AG04450 (cell line): ENCODE measurements around the gene MAPK10. TPM values are rescaled to one million over a fixed set of nuclear protein-coding genes. Genes with fewer than 3 reads are reported as not detected.

Source experiments
- CTCF ChIA-PET: fragments of 300-600, 350-600 bp; formaldehyde crosslinking; extraction: SDS; loops from one replicate; lab custom pipeline; 2022; ENCODE audit warnings: antibody characterized with exemption, inconsistent platforms; lab: Charles Lee
- POLR2A ChIA-PET: fragments of 350-600 bp; formaldehyde crosslinking; extraction: SDS; loops from one replicate; lab custom pipeline; 2021; ENCODE audit warnings: antibody characterized with exemption, inconsistent platforms; lab: Yijun Ruan, JAX
- DNase-seq: peaks from one replicate; pipeline ENCODE4 v3.0.0-alpha.2; 2011; ENCODE audit warnings: low read depth, low spot score
- H3K27ac ChIP-seq: one replicate; pipeline ENCODE4 v1.5.1; 2012; ENCODE audit warnings: low read depth, low read length, control low read depth
- H3K27me3 ChIP-seq: one replicate; pipeline ENCODE4 v1.6.0; 2012; ENCODE audit warnings: low read length; ENCODE audit not compliant: control insufficient read depth, insufficient read depth
- H3K4me3 ChIP-seq: 2 replicates; pipeline ENCODE4 v1.5.1; 2011; ENCODE audit warnings: mild to moderate bottlenecking, low read depth, low read length, control low read depth
- H3K9me3 ChIP-seq: 2 replicates; pipeline ENCODE4 v1.5.1; 2012; ENCODE audit warnings: low read length; ENCODE audit not compliant: control insufficient read depth, insufficient read depth
- polyA plus RNA-seq: library from polyadenylated mRNA; depleted of rRNA; stranded (reverse); fragments of >200 nt; gene quantifications from 2 replicates; pipeline ENCODE4 v1.2.3, GENCODE V29; 2011
- TF ChIP-seq, protein P1 (sequence below): IDR thresholded peaks from 2 replicates; pipeline ENCODE4 v1.5.1; 2011; ENCODE audit warnings: low read depth, low read length, control low read depth, inconsistent platforms

Gene MAPK10
- polyA plus RNA-seq, 1 experiment, result 16.3 TPM

- no peaks in the 10 kb centered on the region for H3K27me3 ChIP-seq
- CTCF ChIA-PET, result no interaction called here
- no peak overlapping the region for H3K27ac ChIP-seq
- DNase-seq, result no peak
- no peaks in the 10 kb centered on the region for H3K9me3 ChIP-seq
- POLR2A ChIA-PET, result no interaction called here
- no peak overlapping the region for H3K4me3 ChIP-seq
- TF ChIP-seq, protein P1, sequence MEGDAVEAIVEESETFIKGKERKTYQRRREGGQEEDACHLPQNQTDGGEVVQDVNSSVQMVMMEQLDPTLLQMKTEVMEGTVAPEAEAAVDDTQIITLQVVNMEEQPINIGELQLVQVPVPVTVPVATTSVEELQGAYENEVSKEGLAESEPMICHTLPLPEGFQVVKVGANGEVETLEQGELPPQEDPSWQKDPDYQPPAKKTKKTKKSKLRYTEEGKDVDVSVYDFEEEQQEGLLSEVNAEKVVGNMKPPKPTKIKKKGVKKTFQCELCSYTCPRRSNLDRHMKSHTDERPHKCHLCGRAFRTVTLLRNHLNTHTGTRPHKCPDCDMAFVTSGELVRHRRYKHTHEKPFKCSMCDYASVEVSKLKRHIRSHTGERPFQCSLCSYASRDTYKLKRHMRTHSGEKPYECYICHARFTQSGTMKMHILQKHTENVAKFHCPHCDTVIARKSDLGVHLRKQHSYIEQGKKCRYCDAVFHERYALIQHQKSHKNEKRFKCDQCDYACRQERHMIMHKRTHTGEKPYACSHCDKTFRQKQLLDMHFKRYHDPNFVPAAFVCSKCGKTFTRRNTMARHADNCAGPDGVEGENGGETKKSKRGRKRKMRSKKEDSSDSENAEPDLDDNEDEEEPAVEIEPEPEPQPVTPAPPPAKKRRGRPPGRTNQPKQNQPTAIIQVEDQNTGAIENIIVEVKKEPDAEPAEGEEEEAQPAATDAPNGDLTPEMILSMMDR, result no peak
Observed at GRCh38 chr4:86250006-86250405, 109.8 kb downstream of the MAPK10 start.

DNA sequence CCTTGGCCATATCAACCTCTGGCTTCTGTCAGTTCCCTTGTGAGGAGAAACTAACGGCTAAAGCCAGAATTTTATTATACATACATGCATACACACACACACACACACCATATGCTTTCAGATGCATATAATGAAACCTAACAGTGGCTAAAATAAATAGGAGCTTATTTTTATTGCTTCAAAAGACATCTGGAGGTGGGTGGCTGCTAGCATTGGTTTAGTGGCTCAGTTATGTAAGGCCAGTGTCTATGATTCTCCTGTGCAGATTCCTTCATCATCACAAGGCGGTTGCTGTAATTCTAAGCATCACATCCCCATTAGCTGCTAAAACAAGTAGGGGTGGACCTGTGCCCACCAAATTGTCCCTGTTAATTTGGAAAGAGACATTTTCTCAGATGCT is 110.8 kb downstream of the MAPK10 start:
- no peaks in the 10 kb centered on the region for H3K27me3 ChIP-seq
- ChIA-PET CTCF (no interaction called here), POLR2A (no interaction called here)
- H3K4me3 ChIP-seq, result no peak overlapping the region
- H3K27ac ChIP-seq, result no peak overlapping the region
- no peaks in the 10 kb centered on the region for H3K9me3 ChIP-seq
- TF ChIP-seq, protein P1, result no peak
- DNase-seq, result no peak

DNA sequence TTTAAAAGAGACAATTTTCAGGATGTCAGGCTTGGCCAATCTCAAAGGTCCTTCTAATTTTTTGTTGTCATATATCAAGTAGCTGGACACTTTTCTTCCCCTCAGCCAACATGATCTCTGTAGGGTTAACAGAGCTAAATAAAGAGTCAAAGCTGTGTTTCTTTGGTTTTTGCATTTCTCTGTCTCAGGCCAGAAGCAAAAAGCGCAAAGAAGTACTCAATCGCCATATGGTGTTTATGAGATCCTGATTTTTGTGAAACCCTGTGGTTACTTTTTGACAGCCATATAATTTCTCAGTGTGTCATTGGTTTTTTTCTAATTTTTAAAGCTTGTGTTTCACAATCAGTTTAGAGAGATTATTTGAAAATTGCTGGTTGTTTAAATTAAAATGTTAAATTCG is 111.9 kb downstream of the MAPK10 start:
- ChIA-PET CTCF (no interaction called here), POLR2A (no interaction called here)
- no peak overlapping the region for H3K27ac ChIP-seq
- TF ChIP-seq, protein P1, result no peak
- H3K27me3 ChIP-seq, result no peaks in the 10 kb centered on the region
- H3K9me3 ChIP-seq, result no peaks in the 10 kb centered on the region; the same call in 1 of the 2 replicates
- no peak for DNase-seq
- no peak overlapping the region for H3K4me3 ChIP-seq

DNA sequence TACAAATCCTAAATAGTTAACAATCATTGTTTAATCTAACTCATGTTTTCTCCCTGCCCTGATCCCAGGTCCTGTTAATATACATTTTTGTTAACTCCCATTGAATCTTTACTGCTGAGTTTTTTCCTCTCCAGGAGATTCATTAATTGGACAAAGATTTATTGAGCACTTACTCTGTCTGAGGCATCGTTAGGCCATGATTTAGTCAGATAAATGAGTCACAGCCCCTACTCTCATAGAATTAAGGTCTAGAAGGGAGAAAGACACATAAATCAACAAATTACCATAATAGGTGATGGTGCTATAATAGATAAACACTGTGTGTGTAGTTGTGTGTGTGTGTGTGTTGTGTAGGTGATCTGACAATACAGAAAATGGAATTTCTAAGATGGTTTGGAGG is 112.5 kb downstream of the MAPK10 start:
- no peak for DNase-seq
- H3K27me3 ChIP-seq, result no peaks in the 10 kb centered on the region
- no peak overlapping the region for H3K4me3 ChIP-seq
- no peak overlapping the region for H3K27ac ChIP-seq
- TF ChIP-seq, protein P1, result no peak
- POLR2A ChIA-PET, result no interaction called here
- CTCF ChIA-PET, result no interaction called here
- peaks cover 3% of the 10 kb centered on the region; the same call in 1 of the 2 replicates for H3K9me3 ChIP-seq

DNA sequence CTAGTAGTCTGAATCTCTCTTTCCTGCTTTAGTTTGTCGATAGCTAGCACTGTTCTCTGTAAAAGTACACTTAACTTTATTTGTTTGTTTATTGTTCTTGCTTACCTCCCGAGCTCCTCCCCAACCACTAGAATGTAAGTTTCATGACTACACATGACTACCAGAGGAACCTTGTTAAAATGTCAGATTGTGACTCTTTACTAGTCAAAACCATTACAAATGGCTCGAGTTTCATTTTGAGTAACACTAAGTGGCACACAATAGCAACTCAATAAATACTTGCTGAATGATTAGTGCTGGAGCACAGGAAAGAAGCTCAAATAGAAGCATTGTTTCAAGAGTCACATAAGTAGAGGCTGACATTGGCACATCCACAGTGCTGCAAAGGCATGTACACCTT is 116.1 kb downstream of the MAPK10 start:
- TF ChIP-seq, protein P1, result no peak
- Histone ChIP-seq H3K27me3 (no peaks in the 10 kb centered on the region), H3K9me3 (peaks cover 3% of the 10 kb centered on the region; the same call in 1 of the 2 replicates), H3K4me3 (no peak overlapping the region), H3K27ac (no peak overlapping the region)
- ChIA-PET POLR2A (no interaction called here), CTCF (interaction anchor here (0.6 kb wide), 1 partner anchor 24 kb away, joined by 5 read pairs; no protein-coding TSS in a partner anchor)
- DNase-seq, result no peak
